H1 (cell line): ENCODE measurements around the gene SMYD3. TPM values are rescaled to one million over a fixed set of nuclear protein-coding genes. Genes with fewer than 3 reads are reported as not detected.

Experiments
- CTCF ChIA-PET: fragments of 300-600 bp; sonication (Branson Sonifier 250); formaldehyde crosslinking; loops from one replicate; lab custom pipeline; 2021; ENCODE audit not compliant: partially characterized antibody; lab: Charles Lee
- POLR2A ChIA-PET: fragments of 300-600 bp; sonication (Branson Sonifier 250); formaldehyde crosslinking; loops from one replicate; lab custom pipeline; 2021; ENCODE audit warnings: inconsistent platforms; ENCODE audit not compliant: partially characterized antibody; lab: Charles Lee
- DNase-seq, 2 experiments: peaks; one replicate each; pipeline versions ENCODE4 v3.0.0 to v3.0.0-alpha.2; 2010 to 2022; ENCODE audit warnings: low spot score in 2 of 2, low read depth in 1 of 2, mixed read lengths in 1 of 2
- FAIRE-seq: peaks from 2 replicates; lab custom pipeline; 2011; peaks lifted over from hg19 to GRCh38; lab: Jason Lieb, UNC
- H2AFZ ChIP-seq: 2 replicates; pipeline ENCODE4 v1.8.1; 2012; ENCODE audit warnings: low read length, inconsistent platforms
- H2AK5ac ChIP-seq: 2 replicates; pipeline ENCODE4 v1.6.1; 2013; ENCODE audit warnings: low read depth, low read length
- H2BK120ac ChIP-seq: replicated peaks from 2 replicates; pipeline ENCODE3; 2013; ENCODE audit warnings: low read depth, low read length, inconsistent platforms
- H2BK12ac ChIP-seq: 2 replicates; pipeline ENCODE4 v1.6.1; 2013; ENCODE audit warnings: low read depth, low read length
- H2BK15ac ChIP-seq: 2 replicates; pipeline ENCODE4 v1.6.1; 2013; ENCODE audit warnings: low read length
- H2BK20ac ChIP-seq: 2 replicates; pipeline ENCODE4 v1.6.1; 2013; ENCODE audit warnings: low read length
- H2BK5ac ChIP-seq: 2 replicates; pipeline ENCODE4 v1.6.1; 2013; ENCODE audit warnings: low read depth, low read length
- H3K14ac ChIP-seq: 2 replicates; pipeline ENCODE4 v1.6.1; 2013; ENCODE audit warnings: inconsistent platforms; ENCODE audit not compliant: insufficient read length
- H3K18ac ChIP-seq: 2 replicates; pipeline ENCODE4 v1.6.1; 2013; ENCODE audit warnings: low read length; ENCODE audit errors: extremely low read depth
- H3K23ac ChIP-seq: 2 replicates; pipeline ENCODE4 v1.6.1; 2013; ENCODE audit warnings: inconsistent platforms; ENCODE audit not compliant: insufficient read length
- H3K23me2 ChIP-seq: 2 replicates; pipeline ENCODE4 v1.6.1; 2013; ENCODE audit warnings: low read depth, low read length
- H3K27ac ChIP-seq: 2 replicates; pipeline ENCODE4 v1.6.1; 2011; ENCODE audit warnings: low read depth, low read length, inconsistent platforms
- H3K27me3 ChIP-seq, 4 experiments: replicated peaks in 1 of 4; 1 replicate in 1 of 4; 2 replicates in 3 of 4; pipeline versions ENCODE4 v1.6.1 to v1.8.1; 2011 to 2013; ENCODE audit warnings: low read length in 3 of 4, mild to moderate bottlenecking in 3 of 4, inconsistent platforms in 2 of 4, mixed read lengths in 2 of 4, moderate library complexity in 1 of 4; ENCODE audit not compliant: control insufficient read depth in 3 of 4, insufficient read depth in 3 of 4; ENCODE audit errors: extremely low read depth in 1 of 4
- H3K36me3 ChIP-seq, 4 experiments: 2 replicates each; pipeline versions ENCODE4 v1.6.1 to v1.8.1; 2011 to 2013; ENCODE audit warnings: mild to moderate bottlenecking in 4 of 4, low read length in 3 of 4, moderate library complexity in 2 of 4, control low read depth in 1 of 4, inconsistent platforms in 1 of 4; ENCODE audit not compliant: insufficient read depth in 4 of 4, control insufficient read depth in 2 of 4
- H3K4ac ChIP-seq: replicated peaks from 2 replicates; pipeline ENCODE3; 2013; ENCODE audit warnings: low read length, low read depth, mixed read lengths, inconsistent platforms; ENCODE audit not compliant: insufficient read length
- H3K4me1 ChIP-seq, 4 experiments: replicated peaks in 1 of 4; 1 replicate in 1 of 4; 2 replicates in 3 of 4; pipeline versions ENCODE4 v1.6.1 to v1.8.1; 2011 to 2013; ENCODE audit warnings: low read length in 3 of 4, inconsistent platforms in 2 of 4, mixed read lengths in 1 of 4; ENCODE audit not compliant: insufficient read depth in 4 of 4, control insufficient read depth in 3 of 4
- H3K4me2 ChIP-seq, 2 experiments: 2 replicates each; pipeline versions ENCODE4 v1.6.1 to v1.8.1; 2011 to 2013; ENCODE audit warnings: low read depth in 2 of 2, low read length in 2 of 2, control low read depth in 1 of 2, inconsistent platforms in 1 of 2, mild to moderate bottlenecking in 1 of 2; ENCODE audit not compliant: insufficient read depth in 1 of 2
- H3K4me3 ChIP-seq, 4 experiments: fragments of 200-600, 300-600 bp in 1 of 4; sonication (generic), shearing (Covaris generic), sonication (Bioruptor Twin) in 1 of 4; 2 replicates each; pipeline versions ENCODE4 v1.5.1 to v1.8.1; 2011 to 2016; ENCODE audit warnings: low read length in 4 of 4, low read depth in 3 of 4, control low read depth in 2 of 4, inconsistent platforms in 2 of 4, mild to moderate bottlenecking in 2 of 4, mixed read lengths in 1 of 4, moderate library complexity in 1 of 4; ENCODE audit not compliant: insufficient read depth in 2 of 4; ENCODE audit errors: extremely low read depth in 1 of 4
- H3K56ac ChIP-seq: replicated peaks from 2 replicates; pipeline ENCODE3; 2013; ENCODE audit warnings: low read depth, mild to moderate bottlenecking, mixed read lengths, low read length, inconsistent platforms; ENCODE audit not compliant: insufficient read length
- H3K79me1 ChIP-seq: 2 replicates; pipeline ENCODE4 v1.6.1; 2013; ENCODE audit warnings: low read depth, low read length, control low read depth
- H3K79me2 ChIP-seq, 2 experiments: 2 replicates each; pipeline versions ENCODE4 v1.6.1 to v1.8.1; 2012 to 2013; ENCODE audit warnings: low read length in 2 of 2, mild to moderate bottlenecking in 2 of 2, inconsistent platforms in 1 of 2; ENCODE audit not compliant: insufficient read depth in 2 of 2, control insufficient read depth in 1 of 2
- H3K9ac ChIP-seq, 4 experiments: replicated peaks in 1 of 4; 1 replicate in 1 of 4; 2 replicates in 3 of 4; pipeline versions ENCODE4 v1.6.1 to v1.8.1; 2011 to 2013; ENCODE audit warnings: low read depth in 3 of 4, low read length in 3 of 4, control low read depth in 2 of 4, mild to moderate bottlenecking in 2 of 4, moderate library complexity in 2 of 4, inconsistent platforms in 1 of 4; ENCODE audit errors: extremely low read depth in 1 of 4
- H3K9me3 ChIP-seq, 2 experiments: 2 replicates each; pipeline versions ENCODE4 v1.6.1 to v1.8.1; 2012 to 2013; ENCODE audit warnings: mild to moderate bottlenecking in 2 of 2, moderate library complexity in 2 of 2, control low read depth in 1 of 2, inconsistent platforms in 1 of 2, low read depth in 1 of 2, low read length in 1 of 2, mixed read lengths in 1 of 2; ENCODE audit not compliant: insufficient read depth in 2 of 2
- H4K20me1 ChIP-seq, 2 experiments: replicated peaks in 1 of 2; 2 replicates each; pipeline versions ENCODE3 to v1.8.1; 2011 to 2013; ENCODE audit warnings: inconsistent platforms in 2 of 2, low read length in 2 of 2, mild to moderate bottlenecking in 1 of 2; ENCODE audit not compliant: insufficient read depth in 2 of 2, control insufficient read depth in 1 of 2
- H4K5ac ChIP-seq: 2 replicates; pipeline ENCODE4 v1.6.1; 2013; ENCODE audit warnings: low read length, low read depth, mixed read lengths, inconsistent platforms; ENCODE audit not compliant: insufficient read length
- H4K8ac ChIP-seq: 2 replicates; pipeline ENCODE4 v1.8.0; 2013; ENCODE audit warnings: mild to moderate bottlenecking, moderate library complexity, low read length, inconsistent platforms; ENCODE audit not compliant: insufficient read depth; ENCODE audit errors: extremely low read depth
- H4K91ac ChIP-seq: replicated peaks from 2 replicates; pipeline ENCODE3; 2013; ENCODE audit warnings: low read length, mixed read lengths, inconsistent platforms; ENCODE audit not compliant: insufficient read length
- BACH1 ChIP-seq: IDR thresholded peaks from 2 replicates; pipeline ENCODE4 v1.6.1; 2012; ENCODE audit warnings: low read length, improper control_type of control experiment
- BCL11A ChIP-seq, 2 experiments: IDR thresholded peaks; one replicate each; pipeline ENCODE4 v1.6.1; 2011; ENCODE audit warnings: low read depth in 2 of 2, low read length in 2 of 2, mild to moderate bottlenecking in 2 of 2
- CBX5 ChIP-seq: fragments of 300-800, 300-1000 bp; sonication (generic); IDR thresholded peaks from 2 replicates; pipeline ENCODE4 v1.7.1; 2016; ENCODE audit warnings: antibody characterized with exemption, low read length, low read depth
- CTBP2 ChIP-seq: IDR thresholded peaks from 2 replicates; pipeline ENCODE4 v1.7.0; 2011; ENCODE audit warnings: borderline replicate concordance, mild to moderate bottlenecking, moderate library complexity, mixed read lengths, low read length; ENCODE audit not compliant: insufficient read depth, insufficient read length
- JUN ChIP-seq: IDR thresholded peaks from 2 replicates; pipeline ENCODE4 v1.6.1; 2011; ENCODE audit warnings: low read depth, mild to moderate bottlenecking, improper control_type of control experiment, low read length
- KDM1A ChIP-seq: fragments of 200-600, 300-600 bp; sonication (generic); IDR thresholded peaks from 2 replicates; pipeline ENCODE4 v1.7.1; 2016; ENCODE audit warnings: mild to moderate bottlenecking, low read length, borderline replicate concordance
- MAFK ChIP-seq: IDR thresholded peaks from 2 replicates; pipeline ENCODE4 v1.6.1; 2012; ENCODE audit warnings: low read depth, mild to moderate bottlenecking, improper control_type of control experiment, low read length
- SIRT6 ChIP-seq: IDR thresholded peaks from one replicate; pipeline ENCODE4 v1.7.1; 2012; ENCODE audit warnings: low read length, inconsistent platforms
- SRF ChIP-seq: IDR thresholded peaks from 2 replicates; pipeline ENCODE4 v1.6.1; 2011; ENCODE audit warnings: mild to moderate bottlenecking, low read depth, low read length, moderate library complexity
- ZNF274 ChIP-seq: IDR thresholded peaks from 2 replicates; pipeline ENCODE4 v1.7.0; 2012; ENCODE audit warnings: low read length, borderline replicate concordance; ENCODE audit errors: extremely low read depth
- WGBS, 2 experiments: shearing (Covaris generic) in 1 of 2; methylation state at CpG; one replicate each; pipeline versions ENCODE4 v1.1.6 to v1.1.7; 2013 to 2015; ENCODE audit warnings: low lambda C conversion rate in 2 of 2, mixed read lengths in 2 of 2, inconsistent platforms in 1 of 2, low coverage in 1 of 2, missing lambda C conversion rate in 1 of 2; ENCODE audit not compliant: insufficient replicate concordance in 2 of 2, insufficient coverage in 1 of 2, insufficient read length in 1 of 2; ENCODE audit errors: extremely low coverage in 1 of 2, missing lambda C conversion rate in 1 of 2; 5-methylcytosine and 5-hydroxymethylcytosine counted together
- polyA plus RNA-seq, 7 experiments: library from polyadenylated mRNA; depleted of rRNA in 3 of 7; stranded (reverse) in 5 of 7; unstranded in 2 of 7; fragments of >200 nt in 5 of 7; fragments of 200-250 nt in 2 of 7; gene quantifications; 1 replicate in 5 of 7; 2 replicates in 1 of 7; 4 replicates in 1 of 7; pipeline versions ENCODE4 v1.2.1 to v1.2.3, GENCODE V29; 2011 to 2013; ENCODE audit warnings: missing spikeins in 2 of 7, mixed read lengths in 2 of 7
- total RNA-seq: library from RNA; stranded (reverse); fragmentation: NEBNext Ultra II Directional; extraction: Animal tissue kit (Norgen Biotek cat#: 25700); gene quantifications from 2 replicates; pipeline ENCODE4 v1.2.1, GENCODE V29; 2021

SMYD3 gene
- total and polyA plus RNA-seq, 2 of the 8 experiments (the other 6 are each of a cell fraction or from before 2014, with no cell fraction given) = 17.3 to 25.4 TPM

DNA sequence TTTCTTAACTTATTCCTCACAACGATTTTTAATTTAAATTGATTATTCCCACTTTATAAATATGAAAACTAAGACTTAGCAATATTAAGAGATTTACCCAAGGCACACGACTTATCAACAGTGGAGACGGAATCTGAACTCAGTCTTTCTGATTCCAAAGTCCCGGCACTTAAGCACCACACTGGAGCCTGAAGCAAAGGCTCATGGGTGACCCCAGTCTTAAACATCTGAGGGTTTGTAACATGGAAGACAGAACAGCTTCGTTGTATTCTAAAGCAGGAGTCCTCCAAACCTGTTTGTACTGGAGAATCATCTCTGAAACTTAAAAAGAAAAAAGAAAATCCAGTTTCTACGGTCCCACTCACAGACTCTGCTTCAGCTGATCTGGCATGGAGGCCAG lies 519.5 kb downstream of the SMYD3 start:
- 90 to 100% methylated on average over 1 to 6 of the region's 6 CpGs for WGBS, 2 experiments
- no peak for TF ChIP-seq ZNF274
- TF ChIP-seq SIRT6 = no peak
- no peak for TF ChIP-seq BACH1
- no peak for TF ChIP-seq CBX5
- TF ChIP-seq KDM1A = no peak
- no peak for TF ChIP-seq MAFK
- no peak for TF ChIP-seq BCL11A (IDR thresholded peaks at IDR 0.05; ENCODE audit: low read depth in 2 of 2, low read length in 2 of 2)
- TF ChIP-seq JUN = no peak
- TF ChIP-seq SRF = no peak
- no peak for TF ChIP-seq CTBP2
- TF ChIP-seq, all 59 proteins: peak for 0
- Histone ChIP-seq H4K8ac (no peak overlapping the region), H3K14ac (no peak overlapping the region), H3K23me2 (no peaks in the 10 kb centered on the region; the same call in 1 of the 2 replicates), H2BK120ac (no peak overlapping the region), H2BK20ac (no peak overlapping the region), H2BK12ac (no peak overlapping the region), H3K27ac (no peak overlapping the region), H3K23ac (no peak overlapping the region), H2BK5ac (no peak overlapping the region), H3K4me1 (no peaks in the 10 kb centered on the region), H2AFZ (no peak overlapping the region), H4K91ac (no peak overlapping the region), H3K36me3 (no peaks in the 10 kb centered on the region), H3K79me2 (no peaks in the 10 kb centered on the region), H3K18ac (no peak overlapping the region), H3K9ac (no peak overlapping the region), H2AK5ac (no peak overlapping the region), H3K9me3 (no peaks in the 10 kb centered on the region), H4K20me1 (no peaks in the 10 kb centered on the region), H3K4me2 (no peak overlapping the region), H3K4ac (no peak overlapping the region), H3K79me1 (no peaks in the 10 kb centered on the region), H3K56ac (no peak overlapping the region), H3K4me3 (no peak overlapping the region), H4K5ac (no peak overlapping the region), H2BK15ac (no peak overlapping the region), H3K27me3 (no peaks in the 10 kb centered on the region)
- ChIA-PET CTCF (interaction anchor here (0.7 to 1.2 kb wide), 2 partner anchors 13 to 760 kb away, joined by 3 to 4 read pairs; no protein-coding TSS in a partner anchor), POLR2A (no interaction called here)
- no peak for FAIRE-seq
- DNase-seq = no peak
